Panc1 (cell line): ENCODE data around the gene TMEM126B.

Experiments
- SIN3A ChIP-seq: IDR thresholded peaks from 2 replicates; pipeline ENCODE4 v1.6.1; 2012; ENCODE audit warnings: low read depth, mild to moderate bottlenecking, low read length, moderate library complexity, borderline replicate concordance; ENCODE audit not compliant: insufficient read depth
- TCF7L2 ChIP-seq: IDR thresholded peaks from 2 replicates; pipeline ENCODE4 v1.6.1; 2011; ENCODE audit warnings: mild to moderate bottlenecking, low read depth, low read length, inconsistent platforms
- TF ChIP-seq, protein P1 (sequence below): fragments of 450-650 bp; IDR thresholded peaks from 2 replicates; pipeline ENCODE4 v1.5.1; 2017; ENCODE audit warnings: mild to moderate bottlenecking
- TF ChIP-seq, protein P2 (sequence below), 2 experiments: IDR thresholded peaks; 2 replicates each; pipeline ENCODE4 v1.6.1; 2011 to 2012; ENCODE audit warnings: low read depth in 2 of 2, control low read depth in 1 of 2, low read length in 1 of 2, mild to moderate bottlenecking in 1 of 2, moderate library complexity in 1 of 2; ENCODE audit not compliant: insufficient read depth in 1 of 2

DNA sequence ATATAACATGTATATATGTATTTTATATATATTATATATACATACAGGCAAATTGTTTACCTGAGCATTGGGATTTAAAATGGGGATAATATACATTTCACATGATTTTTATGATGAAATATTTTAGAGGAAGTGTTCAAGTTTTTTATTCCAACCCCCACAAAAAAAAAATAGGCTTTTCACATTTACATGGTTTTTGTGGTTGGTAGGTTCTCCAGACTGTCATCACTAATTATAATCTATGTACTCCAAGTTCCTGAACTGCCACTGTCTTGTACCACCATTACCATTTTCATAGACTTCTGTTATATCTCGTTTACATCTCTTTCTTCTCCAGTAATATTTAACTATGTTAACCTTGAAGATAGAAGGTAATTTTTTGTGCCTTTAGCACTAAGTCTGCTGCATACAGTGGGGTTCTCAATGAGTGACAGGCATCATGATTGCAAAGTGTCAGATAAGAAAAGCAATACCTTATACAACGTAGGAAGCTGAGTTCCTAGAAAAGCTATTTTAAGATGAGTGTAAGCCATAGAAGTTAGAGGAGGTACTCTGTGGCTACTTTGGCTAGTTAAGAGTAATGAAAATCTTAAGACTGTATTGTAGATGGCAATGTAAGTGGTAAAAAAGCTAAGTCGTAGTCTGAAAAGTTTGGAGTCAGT, 24.5 kb downstream of the TMEM126B start:
- TF ChIP-seq, protein P1, sequence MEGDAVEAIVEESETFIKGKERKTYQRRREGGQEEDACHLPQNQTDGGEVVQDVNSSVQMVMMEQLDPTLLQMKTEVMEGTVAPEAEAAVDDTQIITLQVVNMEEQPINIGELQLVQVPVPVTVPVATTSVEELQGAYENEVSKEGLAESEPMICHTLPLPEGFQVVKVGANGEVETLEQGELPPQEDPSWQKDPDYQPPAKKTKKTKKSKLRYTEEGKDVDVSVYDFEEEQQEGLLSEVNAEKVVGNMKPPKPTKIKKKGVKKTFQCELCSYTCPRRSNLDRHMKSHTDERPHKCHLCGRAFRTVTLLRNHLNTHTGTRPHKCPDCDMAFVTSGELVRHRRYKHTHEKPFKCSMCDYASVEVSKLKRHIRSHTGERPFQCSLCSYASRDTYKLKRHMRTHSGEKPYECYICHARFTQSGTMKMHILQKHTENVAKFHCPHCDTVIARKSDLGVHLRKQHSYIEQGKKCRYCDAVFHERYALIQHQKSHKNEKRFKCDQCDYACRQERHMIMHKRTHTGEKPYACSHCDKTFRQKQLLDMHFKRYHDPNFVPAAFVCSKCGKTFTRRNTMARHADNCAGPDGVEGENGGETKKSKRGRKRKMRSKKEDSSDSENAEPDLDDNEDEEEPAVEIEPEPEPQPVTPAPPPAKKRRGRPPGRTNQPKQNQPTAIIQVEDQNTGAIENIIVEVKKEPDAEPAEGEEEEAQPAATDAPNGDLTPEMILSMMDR, result no peak
- TF ChIP-seq, protein P2, sequence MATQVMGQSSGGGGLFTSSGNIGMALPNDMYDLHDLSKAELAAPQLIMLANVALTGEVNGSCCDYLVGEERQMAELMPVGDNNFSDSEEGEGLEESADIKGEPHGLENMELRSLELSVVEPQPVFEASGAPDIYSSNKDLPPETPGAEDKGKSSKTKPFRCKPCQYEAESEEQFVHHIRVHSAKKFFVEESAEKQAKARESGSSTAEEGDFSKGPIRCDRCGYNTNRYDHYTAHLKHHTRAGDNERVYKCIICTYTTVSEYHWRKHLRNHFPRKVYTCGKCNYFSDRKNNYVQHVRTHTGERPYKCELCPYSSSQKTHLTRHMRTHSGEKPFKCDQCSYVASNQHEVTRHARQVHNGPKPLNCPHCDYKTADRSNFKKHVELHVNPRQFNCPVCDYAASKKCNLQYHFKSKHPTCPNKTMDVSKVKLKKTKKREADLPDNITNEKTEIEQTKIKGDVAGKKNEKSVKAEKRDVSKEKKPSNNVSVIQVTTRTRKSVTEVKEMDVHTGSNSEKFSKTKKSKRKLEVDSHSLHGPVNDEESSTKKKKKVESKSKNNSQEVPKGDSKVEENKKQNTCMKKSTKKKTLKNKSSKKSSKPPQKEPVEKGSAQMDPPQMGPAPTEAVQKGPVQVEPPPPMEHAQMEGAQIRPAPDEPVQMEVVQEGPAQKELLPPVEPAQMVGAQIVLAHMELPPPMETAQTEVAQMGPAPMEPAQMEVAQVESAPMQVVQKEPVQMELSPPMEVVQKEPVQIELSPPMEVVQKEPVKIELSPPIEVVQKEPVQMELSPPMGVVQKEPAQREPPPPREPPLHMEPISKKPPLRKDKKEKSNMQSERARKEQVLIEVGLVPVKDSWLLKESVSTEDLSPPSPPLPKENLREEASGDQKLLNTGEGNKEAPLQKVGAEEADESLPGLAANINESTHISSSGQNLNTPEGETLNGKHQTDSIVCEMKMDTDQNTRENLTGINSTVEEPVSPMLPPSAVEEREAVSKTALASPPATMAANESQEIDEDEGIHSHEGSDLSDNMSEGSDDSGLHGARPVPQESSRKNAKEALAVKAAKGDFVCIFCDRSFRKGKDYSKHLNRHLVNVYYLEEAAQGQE (IDR thresholded peaks at IDR 0.05; ENCODE audit: insufficient read depth in 1 of 2, low read depth in 2 of 2, low read length in 1 of 2), result no peak
- TF ChIP-seq SIN3A (no peak), TCF7L2 (no peak)
